ENCODE measurements around the gene ARHGAP6. TPM values are rescaled to one million over a fixed set of nuclear protein-coding genes. Genes with fewer than 3 reads are reported as not detected.

ARHGAP6 gene
- total RNA-seq, 4 donors from 2014 or later: 49.2 to 63.8 (median 51.5) TPM

DNA sequence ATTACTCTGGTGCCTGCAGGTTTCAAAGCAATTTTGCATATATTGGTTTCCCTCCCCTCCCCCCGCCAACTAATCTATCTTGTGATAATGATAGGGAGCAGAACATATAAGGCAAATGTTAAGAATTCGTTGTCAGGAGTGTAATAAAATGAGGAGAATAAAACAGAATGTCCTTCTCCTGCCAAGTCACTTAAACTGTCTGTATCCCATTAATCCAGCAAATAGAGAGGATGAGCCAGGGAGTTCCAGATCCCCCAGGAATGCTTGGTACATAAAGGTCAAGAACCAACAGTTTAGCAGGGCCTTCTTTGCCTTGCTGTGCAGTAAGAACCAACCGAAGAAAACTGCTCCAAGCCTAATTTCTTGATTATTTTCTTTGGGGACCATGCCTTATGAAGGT is 231.1 kb downstream of the ARHGAP6 start:
- Histone ChIP-seq H3K4me1 (peaks cover 9 to 19% of the 10 kb centered on the region in 2 donors), H3K36me3 (no peaks in the 10 kb centered on the region), H3K9me3 (no peaks in the 10 kb centered on the region), H3K27ac (no peak overlapping the region), H3K27me3 (no peaks in the 10 kb centered on the region), H3K4me3 (replicated peaks in 1 of 3) (no peak overlapping the region)
- intact Hi-C loops (cut with DNase I): no loop called here
- WGBS, 2 donors: 87 to 91% methylated on average over 3 of the region's 3 CpGs
- TF ChIP-seq, protein P1, sequence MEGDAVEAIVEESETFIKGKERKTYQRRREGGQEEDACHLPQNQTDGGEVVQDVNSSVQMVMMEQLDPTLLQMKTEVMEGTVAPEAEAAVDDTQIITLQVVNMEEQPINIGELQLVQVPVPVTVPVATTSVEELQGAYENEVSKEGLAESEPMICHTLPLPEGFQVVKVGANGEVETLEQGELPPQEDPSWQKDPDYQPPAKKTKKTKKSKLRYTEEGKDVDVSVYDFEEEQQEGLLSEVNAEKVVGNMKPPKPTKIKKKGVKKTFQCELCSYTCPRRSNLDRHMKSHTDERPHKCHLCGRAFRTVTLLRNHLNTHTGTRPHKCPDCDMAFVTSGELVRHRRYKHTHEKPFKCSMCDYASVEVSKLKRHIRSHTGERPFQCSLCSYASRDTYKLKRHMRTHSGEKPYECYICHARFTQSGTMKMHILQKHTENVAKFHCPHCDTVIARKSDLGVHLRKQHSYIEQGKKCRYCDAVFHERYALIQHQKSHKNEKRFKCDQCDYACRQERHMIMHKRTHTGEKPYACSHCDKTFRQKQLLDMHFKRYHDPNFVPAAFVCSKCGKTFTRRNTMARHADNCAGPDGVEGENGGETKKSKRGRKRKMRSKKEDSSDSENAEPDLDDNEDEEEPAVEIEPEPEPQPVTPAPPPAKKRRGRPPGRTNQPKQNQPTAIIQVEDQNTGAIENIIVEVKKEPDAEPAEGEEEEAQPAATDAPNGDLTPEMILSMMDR (IDR thresholded peaks at IDR 0.05): no peak
- TF ChIP-seq POLR2A (IDR thresholded peaks at IDR 0.05): no peak
- DNase-seq: no peak

GRCh38 chrX:11431786-11432185 is 233.9 kb downstream of the ARHGAP6 start:
- peaks cover 6 to 7% of the 10 kb centered on the region in 2 donors for H3K4me1 ChIP-seq
- H3K27me3 ChIP-seq: no peaks in the 10 kb centered on the region
- no peak for DNase-seq
- no peaks in the 10 kb centered on the region for H3K9me3 ChIP-seq
- no peak for TF ChIP-seq POLR2A (IDR thresholded peaks at IDR 0.05)
- TF ChIP-seq, protein P1 (IDR thresholded peaks at IDR 0.05): no peak
- intact Hi-C loops (cut with DNase I): no loop called here
- no peaks in the 10 kb centered on the region for H3K36me3 ChIP-seq
- 93 to 100% methylated on average over 1 of the region's 1 CpG for whole genome bisulfite sequencing, 2 donors
- H3K4me3 ChIP-seq (replicated peaks in 1 of 3): no peak overlapping the region
- H3K27ac ChIP-seq: no peak overlapping the region

GRCh38 chrX:11430271-11430670 is 235.4 kb downstream of the ARHGAP6 start:
- TF ChIP-seq, protein P1 (IDR thresholded peaks at IDR 0.05): no peak
- TF ChIP-seq POLR2A (IDR thresholded peaks at IDR 0.05): no peak
- DNase-seq: no peak
- Histone ChIP-seq H3K9me3 (no peaks in the 10 kb centered on the region), H3K27ac (peak overlapping the region in 1 of 3 donors; percentile 11), H3K36me3 (no peaks in the 10 kb centered on the region), H3K4me1 (peaks cover 6 to 7% of the 10 kb centered on the region in 2 donors), H3K4me3 (replicated peaks in 1 of 3) (no peak overlapping the region), H3K27me3 (no peaks in the 10 kb centered on the region)
- intact Hi-C loops (cut with DNase I): no loop called here

DNA sequence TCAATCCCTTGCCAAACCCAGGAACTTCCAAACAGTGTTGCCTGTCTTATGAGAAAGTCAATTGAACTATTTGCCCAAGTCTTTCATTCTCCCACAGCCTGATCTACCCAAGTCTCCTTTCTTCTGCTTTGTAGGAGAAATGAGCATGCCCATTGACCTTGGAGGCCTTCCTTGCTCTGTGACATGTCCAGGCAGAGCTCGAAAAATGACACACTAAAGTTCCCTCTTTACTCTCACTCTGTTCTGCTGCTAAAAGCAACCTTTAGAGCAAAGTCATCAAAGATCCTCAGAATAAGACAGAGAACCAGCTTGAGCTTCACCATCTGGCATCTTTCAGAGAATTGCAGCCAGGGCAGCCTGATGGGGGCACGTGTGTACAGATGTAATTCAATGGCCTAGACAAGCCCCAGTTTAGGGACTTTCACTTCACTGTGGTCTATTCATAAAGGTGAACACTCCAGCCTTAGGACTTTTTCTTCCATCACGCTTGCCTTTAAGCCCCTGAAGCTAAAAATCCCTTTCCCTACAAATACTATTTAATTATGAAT is 236.1 kb downstream of the ARHGAP6 start:
- H3K27ac ChIP-seq: peak overlapping the region in 2 of 3 donors; percentile 10 to 11
- H3K27me3 ChIP-seq: no peaks in the 10 kb centered on the region
- H3K4me1 ChIP-seq: peaks cover 6 to 7% of the 10 kb centered on the region in 2 donors
- no peaks in the 10 kb centered on the region for H3K36me3 ChIP-seq
- intact Hi-C loops (cut with DNase I): no loop called here
- DNase-seq: no peak
- H3K9me3 ChIP-seq: no peaks in the 10 kb centered on the region
- TF ChIP-seq, protein P1 (IDR thresholded peaks at IDR 0.05): no peak
- no peak for TF ChIP-seq POLR2A (IDR thresholded peaks at IDR 0.05)
- H3K4me3 ChIP-seq (replicated peaks in 1 of 3): no peak overlapping the region
- WGBS, 2 donors: 81 to 92% methylated on average over 3 of the region's 3 CpGs

DNA sequence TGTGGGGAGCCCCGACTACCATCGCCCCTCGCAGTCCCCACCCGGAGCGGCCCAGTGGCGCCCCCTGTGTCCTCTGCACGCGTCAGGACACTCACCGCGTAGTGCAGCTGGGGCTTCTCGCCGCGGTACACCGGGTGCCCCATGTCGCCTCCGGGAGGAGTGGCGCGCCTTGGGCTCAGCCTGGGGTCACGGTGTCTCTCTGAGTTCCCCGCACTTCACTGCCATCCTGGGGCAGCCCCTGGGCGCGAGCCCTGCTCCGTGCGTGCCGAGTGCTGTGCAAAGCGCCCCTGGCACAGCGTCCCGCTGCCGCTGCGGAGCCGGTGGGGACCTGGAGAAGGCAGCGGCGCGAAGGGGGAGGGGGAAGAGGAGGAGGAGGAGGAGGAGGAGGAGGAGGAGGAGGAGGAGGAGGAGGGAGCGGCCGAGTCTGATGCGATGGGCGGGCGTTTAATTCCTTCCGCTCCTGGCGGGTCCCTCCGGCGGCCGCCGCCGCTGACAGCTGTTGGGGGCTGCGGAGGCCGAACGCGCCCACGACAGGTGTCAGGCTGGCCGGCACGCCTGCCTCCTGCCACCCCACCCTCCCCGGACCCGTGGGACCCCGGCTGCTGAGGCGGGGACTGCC is 238.2 kb downstream of the ARHGAP6 start:
- Histone ChIP-seq H3K27me3 (no peaks in the 10 kb centered on the region), H3K9me3 (no peaks in the 10 kb centered on the region), H3K4me3 (replicated peaks in 1 of 3) (peak overlapping the region in 2 of 3 donors; percentile 41 to 53), H3K27ac (peak overlapping the region; percentile 87 to 96 (median 88)), H3K4me1 (peaks cover 7 to 19% of the 10 kb centered on the region in 2 donors), H3K36me3 (no peaks in the 10 kb centered on the region)
- DNase-seq: peak; percentile 72
- TF ChIP-seq, protein P1 (IDR thresholded peaks at IDR 0.05): peak in 4 of 6 experiments; percentile 41 to 57 (median 50)
- peak; percentile 25 to 80 for TF ChIP-seq POLR2A (IDR thresholded peaks at IDR 0.05)
- 0% methylated on average over 19 of the region's 57 CpGs; no CpG with 5 or more reads in 1 of the 2 donors for WGBS, 2 donors
- intact Hi-C loops (cut with DNase I): no loop called here

Data from thyroid gland (tissue), 4 donors.